Stimulated activated naive CD4-positive, alpha-beta T cell (primary cell): ENCODE data around the gene NOXRED1.

Experiments
- DNase-seq, 6 experiments: peaks; one replicate each; lab custom pipeline; 2025; lab: John Stamatoyannopoulos, UW

Gene NOXRED1

GRCh38 chr14:77409131-77409533 lies 14.2 kb downstream of the NOXRED1 start:
- no peak for DNase-seq

GRCh38 chr14:77407158-77407557 lies 16.2 kb downstream of the NOXRED1 start:
- no peak for DNase-seq

GRCh38 chr14:77406718-77407117 lies 16.6 kb downstream of the NOXRED1 start:
- DNase-seq, result peak in 1 of 6 experiments; percentile 0

GRCh38 chr14:77406086-77406485 lies 17.2 kb downstream of the NOXRED1 start:
- DNase-seq, result no peak

- no peak for DNase-seq
Measured at GRCh38 chr14:77403768-77404167, 19.6 kb downstream of the NOXRED1 start.

- DNase-seq, result no peak
Measured at GRCh38 chr14:77400216-77400615, 23.1 kb downstream of the NOXRED1 start.

- DNase-seq, result no peak
Measured at GRCh38 chr14:77390188-77390587, 33.1 kb downstream of the NOXRED1 start.

- DNase-seq, result no peak
Measured at GRCh38 chr14:77378701-77379100, 44.6 kb downstream of the NOXRED1 start.

- DNase-seq, result no peak
Measured at GRCh38 chr14:77377502-77377844, 45.9 kb downstream of the NOXRED1 start.

GRCh38 chr14:77376771-77377501 lies 46.4 kb downstream of the NOXRED1 start, which contains the start of the genes SAMD15 and TMED8:
Gene SAMD15, plus strand, starts transcription at chr14:77377379. Its CDS starts 40 bp downstream, at chr14:77377419.
Gene TMED8, minus strand, starts transcription at chr14:77377094. Its CDS starts 41 bp downstream, at chr14:77377053.
- peak; percentile 68 to 93 (median 83) for DNase-seq

GRCh38 chr14:77375973-77376770 lies 47.2 kb downstream of the NOXRED1 start:
- peak in 2 of 6 experiments; percentile 13 to 30 for DNase-seq

GRCh38 chr14:77375164-77375950 lies 48.0 kb downstream of the NOXRED1 start:
- no peak for DNase-seq

GRCh38 chr14:77372304-77372841 lies 51.0 kb downstream of the NOXRED1 start:
- DNase-seq, result no peak

GRCh38 chr14:77369285-77369684 lies 54.0 kb downstream of the NOXRED1 start:
- no peak for DNase-seq

GRCh38 chr14:77364146-77364545 lies 59.2 kb downstream of the NOXRED1 start:
- no peak for DNase-seq

GRCh38 chr14:77359626-77360025 lies 63.7 kb downstream of the NOXRED1 start:
- no peak for DNase-seq

GRCh38 chr14:77356899-77357298 lies 66.4 kb downstream of the NOXRED1 start:
- no peak for DNase-seq

GRCh38 chr14:77355811-77356210 lies 67.5 kb downstream of the NOXRED1 start:
- no peak for DNase-seq

GRCh38 chr14:77353469-77354141 lies 69.7 kb downstream of the NOXRED1 start:
- no peak for DNase-seq

- no peak for DNase-seq
Measured at GRCh38 chr14:77347751-77348150, 75.6 kb downstream of the NOXRED1 start.

- no peak for DNase-seq
Measured at GRCh38 chr14:77346495-77346894, 76.8 kb downstream of the NOXRED1 start.
